HCT116 (cell line): ENCODE data around the gene PIH1D1. TPM values are rescaled to one million over a fixed set of nuclear protein-coding genes. Genes with fewer than 3 reads are reported as not detected.

Experiments used
- ATAC-seq: fragments of 200-7000 bp; cut with Tn5 transposase; 2 replicates; pipeline ENCODE4 v1.9.1; 2020; ENCODE audit warnings: mild to moderate bottlenecking, moderate library complexity
- BruUV-seq: library from RNA; stranded (reverse); fragments of 400-500 nt; replicated peaks from 2 replicates; lab custom pipeline; 2021; lab: Mats Ljungman, UMichigan
- CTCF ChIA-PET: fragments of 300-600 bp; sonication (Branson Sonifier 250); formaldehyde crosslinking; loops from one replicate; lab custom pipeline; 2021; ENCODE audit warnings: antibody characterized with exemption; lab: Charles Lee
- POLR2A ChIA-PET: fragments of 300-600, 350-600 bp; sonication (Branson Sonifier 250); formaldehyde crosslinking; loops from one replicate; lab custom pipeline; 2021; ENCODE audit warnings: antibody characterized with exemption; lab: Charles Lee
- RAD21 ChIA-PET, 2 experiments: fragments of 300-600 bp; sonication (Branson Sonifier 250); formaldehyde crosslinking; loops; one replicate each; lab custom pipeline; 2023; ENCODE audit warnings: low total read pairs in 2 of 2; ENCODE audit not compliant: uncharacterized antibody in 2 of 2, unreplicated experiment in 2 of 2, low non-redundant PET in 1 of 2; lab: Charles Lee
- DNase-seq: peaks from one replicate; pipeline ENCODE4 v3.0.0-alpha.2; 2010; ENCODE audit warnings: low read depth, low spot score
- H2AFZ ChIP-seq: fragments of 200-600 bp; shearing (Covaris generic), sonication (generic); 2 replicates; pipeline ENCODE4 v1.6.1; 2017; ENCODE audit warnings: low read depth, mixed run types, mixed read lengths, antibody characterized with exemption, low read length; ENCODE audit not compliant: poor library complexity, severe bottlenecking
- H3K27ac ChIP-seq: 2 replicates; pipeline ENCODE4 v1.5.1; 2012; ENCODE audit warnings: low read depth, low read length
- H3K27me3 ChIP-seq: fragments of 200-600 bp; sonication (generic); 2 replicates; pipeline ENCODE4 v1.6.1; 2016; ENCODE audit warnings: mixed run types, low read length, mixed read lengths; ENCODE audit not compliant: insufficient read depth
- H3K36me3 ChIP-seq, 2 experiments: fragments of 200-500 bp in 1 of 2; fragments of 200-600 bp in 1 of 2; sonication (Bioruptor generic) in 1 of 2; sonication (generic) in 1 of 2; 2 replicates each; pipeline versions ENCODE4 v1.5.1 to v1.6.1; 2014 to 2016; ENCODE audit warnings: low read length in 2 of 2, inconsistent platforms in 1 of 2, mixed read lengths in 1 of 2, mixed run types in 1 of 2; ENCODE audit not compliant: insufficient read depth in 2 of 2, control insufficient read depth in 1 of 2
- H3K4me1 ChIP-seq, 2 experiments: fragments of 200-600 bp in 1 of 2; sonication (generic) in 1 of 2; 2 replicates each; pipeline versions ENCODE4 v1.5.1 to v1.6.1; 2012 to 2017; ENCODE audit warnings: low read length in 2 of 2, inconsistent platforms in 1 of 2, mild to moderate bottlenecking in 1 of 2, mixed read lengths in 1 of 2, mixed run types in 1 of 2, moderate library complexity in 1 of 2; ENCODE audit not compliant: insufficient read depth in 2 of 2, control insufficient read depth in 1 of 2
- H3K4me2 ChIP-seq: fragments of 200-600 bp; sonication (generic); 2 replicates; pipeline ENCODE4 v1.6.1; 2017; ENCODE audit warnings: mixed run types, low read length, mixed read lengths
- H3K4me3 ChIP-seq, 2 experiments: fragments of 200-600 bp in 1 of 2; sonication (generic) in 1 of 2; replicated peaks in 1 of 2; 2 replicates each; pipeline ENCODE4 v1.5.1; 2011 to 2016; ENCODE audit warnings: low read length in 2 of 2, control low read depth in 1 of 2, low read depth in 1 of 2, mild to moderate bottlenecking in 1 of 2, mixed read lengths in 1 of 2, mixed run types in 1 of 2
- H3K79me2 ChIP-seq: fragments of 200-600 bp; sonication (generic); 2 replicates; pipeline ENCODE4 v1.6.1; 2017; ENCODE audit warnings: mild to moderate bottlenecking, mixed run types, low read length, moderate library complexity, mixed read lengths; ENCODE audit not compliant: insufficient read depth
- H3K9ac ChIP-seq: fragments of 200-600 bp; sonication (generic); 2 replicates; pipeline ENCODE4 v1.6.1; 2016; ENCODE audit warnings: low read length, mixed read lengths
- H3K9me2 ChIP-seq: fragments of 200-600 bp; sonication (generic), shearing (Covaris generic); 2 replicates; pipeline ENCODE4 v1.6.1; 2017; ENCODE audit warnings: mixed run types, mild to moderate bottlenecking, moderate library complexity; ENCODE audit not compliant: insufficient read depth
- H3K9me3 ChIP-seq, 2 experiments: fragments of 200-500 bp in 1 of 2; fragments of 200-600 bp in 1 of 2; sonication (Bioruptor generic) in 1 of 2; sonication (generic) in 1 of 2; 2 replicates each; pipeline ENCODE4 v1.6.1; 2014 to 2017; ENCODE audit warnings: low read length in 2 of 2, mixed read lengths in 2 of 2, inconsistent platforms in 1 of 2, low read depth in 1 of 2, mild to moderate bottlenecking in 1 of 2, mixed run types in 1 of 2, moderate library complexity in 1 of 2; ENCODE audit not compliant: control insufficient read depth in 1 of 2, insufficient read depth in 1 of 2
- H4K20me1 ChIP-seq: fragments of 200-600 bp; sonication (generic), shearing (Covaris generic); 2 replicates; pipeline ENCODE4 v1.6.1; 2017; ENCODE audit warnings: mixed run types, mild to moderate bottlenecking, moderate library complexity; ENCODE audit not compliant: insufficient read depth
- CBX3 ChIP-seq: IDR thresholded peaks from 2 replicates; pipeline ENCODE4 v1.6.1; 2012; ENCODE audit warnings: low read depth
- CEBPB ChIP-seq: IDR thresholded peaks from 2 replicates; pipeline ENCODE4 v1.6.1; 2012; ENCODE audit warnings: low read depth
- CTCF ChIP-seq, 3 experiments: fragments of 200-600 bp in 1 of 3; sonication (generic) in 1 of 3; IDR thresholded peaks in 2 of 3; conservative IDR thresholded peaks in 1 of 3; 2 replicates each; pipeline ENCODE4 v1.5.1; 2012 to 2017; ENCODE audit warnings: low read depth in 2 of 3, low read length in 2 of 3, antibody characterized with exemption in 1 of 3, borderline replicate concordance in 1 of 3, control low read depth in 1 of 3, mild to moderate bottlenecking in 1 of 3, mixed read lengths in 1 of 3, mixed run types in 1 of 3, moderate library complexity in 1 of 3; ENCODE audit not compliant: insufficient read depth in 1 of 3
- EGR1 ChIP-seq: IDR thresholded peaks from 2 replicates; pipeline ENCODE4 v1.6.1; 2012; ENCODE audit warnings: low read depth
- EZH2 ChIP-seq: fragments of 200-600 bp; sonication (generic); IDR thresholded peaks from 2 replicates; pipeline ENCODE4 v1.6.1; 2017; ENCODE audit warnings: antibody characterized with exemption, mixed run types
- EZH2phosphoT487 ChIP-seq: fragments of 200-600 bp; IDR thresholded peaks from 2 replicates; pipeline ENCODE4 v1.6.1; 2018; ENCODE audit warnings: antibody characterized with exemption, borderline replicate concordance
- JUND ChIP-seq: IDR thresholded peaks from 2 replicates; pipeline ENCODE4 v1.6.1; 2012
- POLR2AphosphoS5 ChIP-seq: IDR thresholded peaks from 2 replicates; pipeline ENCODE4 v1.6.1; 2011; ENCODE audit warnings: mild to moderate bottlenecking, low read depth, low read length, moderate library complexity
- REST ChIP-seq: IDR thresholded peaks from 2 replicates; pipeline ENCODE4 v1.6.1; 2012; ENCODE audit warnings: low read depth
- SIN3A ChIP-seq: IDR thresholded peaks from 2 replicates; pipeline ENCODE4 v1.6.1; 2012; ENCODE audit warnings: low read depth
- SP1 ChIP-seq: IDR thresholded peaks from 2 replicates; pipeline ENCODE4 v1.6.1; 2012; ENCODE audit warnings: low read depth
- SRF ChIP-seq: IDR thresholded peaks from 2 replicates; pipeline ENCODE4 v1.6.1; 2012; ENCODE audit warnings: low read depth
- TCF7L2 ChIP-seq: IDR thresholded peaks from 2 replicates; pipeline ENCODE4 v1.7.0; 2011; ENCODE audit warnings: borderline replicate concordance, inconsistent platforms; ENCODE audit not compliant: insufficient read depth, insufficient read length; ENCODE audit errors: extremely low read depth
- YY1 ChIP-seq: IDR thresholded peaks from 2 replicates; pipeline ENCODE4 v1.6.1; 2011; ENCODE audit warnings: low read length, low read depth, moderate library complexity, mild to moderate bottlenecking; ENCODE audit not compliant: insufficient replicate concordance; ENCODE audit errors: extremely low read depth
- ZFX ChIP-seq: fragments of 450-650 bp; IDR thresholded peaks from 2 replicates; pipeline ENCODE4 v1.6.1; 2017
- ZNF274 ChIP-seq: fragments of 200-500 bp; sonication (Bioruptor generic); IDR thresholded peaks from 2 replicates; pipeline ENCODE4 v1.6.1; 2014; ENCODE audit warnings: mild to moderate bottlenecking, low read depth, low read length, inconsistent platforms
- intact Hi-C: fragments of 100-400 bp; cut with micrococcal nuclease; formaldehyde crosslinking; loops from 2 replicates; pipeline ENCODE4 v1.10.0; 2022
- total RNA-seq: library from RNA; stranded (reverse); gene quantifications from one replicate; pipeline ENCODE4 v1.2.1, GENCODE V29; 2021; ENCODE audit not compliant: unreplicated experiment
- TF ChIP-seq, protein P1 (sequence below): IDR thresholded peaks from 2 replicates; pipeline ENCODE4 v1.6.1; 2012
- TF ChIP-seq, protein P2 (sequence below): IDR thresholded peaks from 2 replicates; pipeline ENCODE4 v1.6.1; 2011; ENCODE audit warnings: mild to moderate bottlenecking, low read length, moderate library complexity; ENCODE audit not compliant: insufficient replicate concordance; ENCODE audit errors: extremely low read depth

The PIH1D1 gene
- total RNA-seq, 1 experiment from 2014 or later = 152 TPM

- BruUV-seq = no TSS peak
- Histone ChIP-seq H3K4me1 (peaks cover 10 to 13% of the 10 kb centered on the region in 2 experiments; a peak in 3 of 4 replicates), H4K20me1 (no peaks in the 10 kb centered on the region), H2AFZ (no peak overlapping the region), H3K27ac (no peak overlapping the region), H3K36me3 (no peaks in the 10 kb centered on the region), H3K4me3 (no peak overlapping the region), H3K4me2 (no peak overlapping the region), H3K9me3 (no peaks in the 10 kb centered on the region), H3K79me2 (no peaks in the 10 kb centered on the region), H3K9ac (no peak overlapping the region), H3K27me3 (no peaks in the 10 kb centered on the region), H3K9me2 (no peaks in the 10 kb centered on the region)
- ChIA-PET POLR2A (no interaction called here), RAD21 (no interaction called here), CTCF (no interaction called here)
- no peak for TF ChIP-seq TCF7L2
- TF ChIP-seq YY1 = no peak
- TF ChIP-seq, protein P1, sequence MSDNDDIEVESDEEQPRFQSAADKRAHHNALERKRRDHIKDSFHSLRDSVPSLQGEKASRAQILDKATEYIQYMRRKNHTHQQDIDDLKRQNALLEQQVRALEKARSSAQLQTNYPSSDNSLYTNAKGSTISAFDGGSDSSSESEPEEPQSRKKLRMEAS = no peak
- no peak for TF ChIP-seq CBX3
- TF ChIP-seq SP1 = no peak
- TF ChIP-seq EGR1 = no peak
- TF ChIP-seq CEBPB = no peak
- no peak for TF ChIP-seq ZFX
- TF ChIP-seq CTCF (IDR thresholded peaks at IDR 0.05 in 2 of 3, conservative IDR thresholded peaks at IDR 0.05 in 1 of 3; ENCODE audit: borderline replicate concordance in 1 of 3, insufficient read depth in 1 of 3, low read depth in 2 of 3, low read length in 2 of 3) = no peak
- no peak for TF ChIP-seq JUND
- TF ChIP-seq EZH2 = no peak
- no peak for TF ChIP-seq EZH2phosphoT487
- TF ChIP-seq, protein P2, sequence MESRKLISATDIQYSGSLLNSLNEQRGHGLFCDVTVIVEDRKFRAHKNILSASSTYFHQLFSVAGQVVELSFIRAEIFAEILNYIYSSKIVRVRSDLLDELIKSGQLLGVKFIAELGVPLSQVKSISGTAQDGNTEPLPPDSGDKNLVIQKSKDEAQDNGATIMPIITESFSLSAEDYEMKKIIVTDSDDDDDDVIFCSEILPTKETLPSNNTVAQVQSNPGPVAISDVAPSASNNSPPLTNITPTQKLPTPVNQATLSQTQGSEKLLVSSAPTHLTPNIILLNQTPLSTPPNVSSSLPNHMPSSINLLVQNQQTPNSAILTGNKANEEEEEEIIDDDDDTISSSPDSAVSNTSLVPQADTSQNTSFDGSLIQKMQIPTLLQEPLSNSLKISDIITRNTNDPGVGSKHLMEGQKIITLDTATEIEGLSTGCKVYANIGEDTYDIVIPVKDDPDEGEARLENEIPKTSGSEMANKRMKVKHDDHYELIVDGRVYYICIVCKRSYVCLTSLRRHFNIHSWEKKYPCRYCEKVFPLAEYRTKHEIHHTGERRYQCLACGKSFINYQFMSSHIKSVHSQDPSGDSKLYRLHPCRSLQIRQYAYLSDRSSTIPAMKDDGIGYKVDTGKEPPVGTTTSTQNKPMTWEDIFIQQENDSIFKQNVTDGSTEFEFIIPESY = no peak
- TF ChIP-seq SRF = no peak
- TF ChIP-seq POLR2AphosphoS5 = no peak
- TF ChIP-seq ZNF274 = no peak
- TF ChIP-seq SIN3A = no peak
- TF ChIP-seq REST = no peak
- intact Hi-C loops = no loop called here
- DNase-seq = no peak
- ATAC-seq = no peak
Measured at GRCh38 chr19:49400029-49400428, 51.6 kb downstream of the PIH1D1 start.
